ENCODE data around the gene LAMC2.

Gene LAMC2

GRCh38 chr1:183175631-183176030 is 10.4 kb upstream of the LAMC2 start:
- no peak for DNase-seq

DNA sequence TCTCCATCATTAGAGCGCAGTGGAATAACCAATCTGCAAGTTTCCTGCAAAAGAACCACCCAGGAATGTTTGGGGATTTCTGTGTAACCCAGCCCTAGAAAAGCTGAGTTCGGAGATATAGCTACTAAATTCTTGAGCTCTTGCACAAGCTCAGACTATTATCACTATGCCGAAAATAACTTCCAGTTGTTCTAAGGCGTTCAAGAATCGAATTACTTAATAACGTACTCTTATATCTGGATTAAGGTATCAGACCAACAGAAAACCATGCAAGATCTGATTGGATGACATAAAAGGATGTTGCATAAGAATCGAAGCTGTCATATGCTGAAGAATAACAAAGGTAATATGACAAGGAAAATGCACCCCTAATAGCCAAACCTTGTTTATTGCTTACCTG is 7.5 kb upstream of the LAMC2 start:
- DNase-seq: no peak

- no peak for DNase-seq
Measured at GRCh38 chr1:183179033-183179432, 7.0 kb upstream of the LAMC2 start.

DNA sequence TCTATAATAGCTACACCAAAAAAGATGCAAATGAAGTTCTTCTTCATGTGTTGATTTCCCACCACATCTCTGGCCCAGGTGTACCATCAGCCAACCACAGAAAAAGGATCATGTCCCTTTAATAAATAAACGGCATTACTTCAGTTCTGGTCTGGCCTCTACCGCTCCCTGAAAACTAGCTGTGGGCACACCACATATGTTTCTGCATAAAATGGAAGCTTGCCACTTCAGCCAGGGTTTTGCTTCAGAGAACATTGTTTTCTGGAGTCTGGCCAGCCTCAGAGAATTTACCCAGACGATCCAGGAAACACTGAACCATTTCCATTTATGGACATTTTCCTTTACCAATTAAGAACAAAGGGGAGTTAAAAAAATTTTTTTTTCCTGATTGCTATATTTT is 5.8 kb upstream of the LAMC2 start:
- peak; percentile 76 for DNase-seq

- DNase-seq: peak; percentile 76
Measured at GRCh38 chr1:183180634-183181056, 5.4 kb upstream of the LAMC2 start.

- DNase-seq: no peak
Measured at GRCh38 chr1:183186841-183187240, 777 bp downstream of the LAMC2 start.

GRCh38 chr1:183188240-183188639 is 2.2 kb downstream of the LAMC2 start:
- no peak for DNase-seq

DNA sequence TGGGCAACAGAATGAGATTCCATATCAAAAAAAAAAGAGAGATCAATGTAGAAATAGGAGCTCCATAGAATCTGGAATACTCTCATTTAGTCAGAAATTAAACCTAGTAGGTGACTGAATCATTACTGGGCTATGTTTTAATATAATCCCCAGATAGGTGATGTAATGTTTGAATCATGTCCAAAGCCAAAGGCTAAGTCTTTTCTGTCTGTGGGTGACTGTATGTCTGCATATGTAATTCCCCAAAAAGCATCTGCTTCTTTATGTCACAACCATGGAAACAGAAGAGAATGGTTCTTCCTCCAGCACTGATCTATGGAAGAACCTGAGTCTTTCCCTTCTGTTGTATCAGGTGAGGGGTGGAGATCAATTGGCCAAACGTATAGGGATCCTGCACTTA is 5.8 kb downstream of the LAMC2 start:
- peak; percentile 56 for DNase-seq

- no peak for DNase-seq
Measured at GRCh38 chr1:183193963-183194525, 8.0 kb downstream of the LAMC2 start.

- no peak for DNase-seq
Measured at GRCh38 chr1:183194527-183195141, 8.6 kb downstream of the LAMC2 start.

GRCh38 chr1:183195142-183195574 is 9.1 kb downstream of the LAMC2 start:
- peak; percentile 42 for DNase-seq

DNA sequence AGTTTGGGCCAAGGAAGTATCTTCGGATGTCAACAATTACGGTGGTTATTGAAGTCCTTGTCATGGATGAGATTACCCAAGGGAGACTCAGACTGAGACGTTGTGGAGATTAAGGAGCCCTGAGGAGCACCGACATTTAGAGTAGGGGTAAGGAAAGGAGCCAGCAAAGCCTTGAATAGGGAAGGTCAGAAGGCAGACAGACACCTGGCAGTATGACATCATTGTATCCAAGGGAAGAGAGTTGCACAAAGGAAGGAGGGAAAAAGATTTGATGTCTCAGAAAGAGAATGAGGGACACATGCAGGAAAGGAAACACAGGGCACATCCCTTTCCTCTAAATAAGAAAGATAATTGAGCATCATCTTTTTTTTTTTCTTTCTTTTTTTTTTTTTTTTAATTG is 11.7 kb downstream of the LAMC2 start:
- DNase-seq: peak; percentile 34

DNA sequence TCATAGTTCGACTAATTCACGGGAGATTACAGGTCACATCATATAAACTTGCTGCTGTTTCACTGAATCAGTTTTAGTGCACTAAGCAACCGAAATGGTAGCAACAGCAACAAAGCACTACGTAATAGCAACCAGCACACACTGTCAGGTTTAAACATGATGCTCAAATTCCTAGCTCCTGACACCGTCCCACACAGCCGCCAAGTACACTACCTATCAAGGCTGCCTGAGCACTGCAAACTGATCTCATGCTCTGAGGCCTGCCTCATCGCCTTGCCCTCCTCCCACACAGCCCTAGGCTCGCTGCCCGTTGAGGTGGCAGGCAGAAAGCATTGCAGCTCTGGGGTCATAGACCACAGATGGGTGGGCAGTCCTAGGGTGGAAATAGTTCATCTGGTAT is 12.4 kb downstream of the LAMC2 start:
- DNase-seq: no peak

DNA sequence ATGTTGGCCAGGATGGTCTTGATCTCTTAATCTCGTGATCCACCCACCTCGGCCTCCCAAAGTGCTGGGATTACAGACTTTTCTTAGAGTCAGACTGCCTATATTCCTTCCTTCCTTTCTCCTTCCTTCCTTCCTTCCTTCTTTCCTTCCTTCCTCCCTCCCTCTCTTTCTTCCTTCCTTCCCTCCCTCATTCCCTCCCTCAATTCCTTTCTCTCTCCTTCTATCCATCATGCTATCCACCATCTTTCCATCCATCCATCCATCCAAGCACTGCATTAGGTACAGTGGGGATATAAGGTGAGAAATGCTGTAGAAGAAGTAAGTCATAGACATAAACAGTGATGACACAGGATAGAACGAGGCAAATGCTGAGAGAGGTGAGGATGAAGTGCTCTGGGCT is 13.2 kb downstream of the LAMC2 start:
- DNase-seq: no peak

GRCh38 chr1:183200451-183200850 is 14.4 kb downstream of the LAMC2 start:
- DNase-seq: peak; percentile 22

- DNase-seq: peak; percentile 55
Measured at GRCh38 chr1:183203094-183203493, 17.0 kb downstream of the LAMC2 start.

GRCh38 chr1:183205196-183205781 is 19.2 kb downstream of the LAMC2 start:
- DNase-seq: no peak

DNA sequence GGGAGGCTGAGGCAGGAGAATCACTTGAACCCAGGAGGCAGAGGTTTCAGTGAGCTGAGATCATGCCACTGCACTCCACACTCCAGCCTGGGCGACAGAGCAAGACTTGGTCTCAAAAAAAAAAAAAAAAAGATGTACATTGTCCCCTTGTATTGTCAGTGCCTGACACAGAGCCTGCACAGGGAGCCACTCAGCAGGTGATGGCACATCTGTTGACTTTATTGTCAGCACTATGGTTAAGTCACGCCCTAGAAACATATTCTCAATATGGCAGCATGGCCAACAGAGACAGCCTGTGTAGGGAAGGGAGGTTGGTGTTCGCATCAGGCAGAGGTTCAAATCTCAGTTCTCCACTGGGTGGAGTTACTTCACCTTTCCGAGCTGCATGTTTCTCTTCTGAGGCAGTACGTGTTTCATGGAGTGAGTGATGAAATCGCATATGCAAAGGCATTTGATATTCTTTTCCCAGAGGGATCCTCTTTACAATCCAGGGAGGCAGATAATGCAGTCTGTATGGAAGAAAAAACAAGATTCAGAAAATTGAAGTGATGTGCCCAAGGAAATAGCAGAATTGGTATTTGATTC is 20.6 kb downstream of the LAMC2 start:
- DNase-seq: peak; percentile 69

DNA sequence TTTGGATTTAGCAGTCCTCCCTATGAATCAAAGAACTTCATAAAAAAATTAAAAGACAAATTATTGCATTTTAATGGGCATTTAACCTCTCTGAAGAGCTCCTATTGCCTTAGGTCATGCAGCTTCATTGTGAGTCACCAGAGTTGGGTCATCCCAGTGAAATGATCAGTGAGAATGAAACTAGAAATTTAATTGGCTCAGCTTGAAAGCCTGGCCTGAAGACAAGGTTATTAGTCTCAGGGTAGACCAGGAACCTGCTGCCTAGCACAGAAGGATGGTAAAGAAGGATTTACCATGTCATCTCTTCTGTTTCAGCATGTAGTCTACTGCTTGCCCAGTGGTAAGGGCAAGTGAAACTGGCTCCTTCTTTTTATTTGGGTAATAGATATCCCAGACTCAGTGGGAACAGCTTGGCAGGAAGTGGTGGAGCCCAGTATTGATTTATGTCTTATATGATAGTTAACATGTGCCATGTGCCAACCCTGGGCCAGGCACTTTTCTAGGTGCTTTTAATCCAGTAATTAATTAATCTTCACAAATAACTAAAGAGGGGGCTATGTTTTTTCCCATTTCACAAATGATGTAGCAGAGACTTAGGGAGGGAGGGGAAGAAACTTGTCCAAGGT is 23.6 kb downstream of the LAMC2 start:
- DNase-seq: peak; percentile 85

GRCh38 chr1:183210681-183211080 is 24.6 kb downstream of the LAMC2 start:
- DNase-seq: no peak

- no peak for DNase-seq
Measured at GRCh38 chr1:183212870-183213269, 26.8 kb downstream of the LAMC2 start.

GRCh38 chr1:183214021-183214970 is 28.2 kb downstream of the LAMC2 start:
- peak; percentile 84 for DNase-seq

All from NCI-H69 (cell line).